ENCODE results near the gene USP7.

The USP7 gene

DNA sequence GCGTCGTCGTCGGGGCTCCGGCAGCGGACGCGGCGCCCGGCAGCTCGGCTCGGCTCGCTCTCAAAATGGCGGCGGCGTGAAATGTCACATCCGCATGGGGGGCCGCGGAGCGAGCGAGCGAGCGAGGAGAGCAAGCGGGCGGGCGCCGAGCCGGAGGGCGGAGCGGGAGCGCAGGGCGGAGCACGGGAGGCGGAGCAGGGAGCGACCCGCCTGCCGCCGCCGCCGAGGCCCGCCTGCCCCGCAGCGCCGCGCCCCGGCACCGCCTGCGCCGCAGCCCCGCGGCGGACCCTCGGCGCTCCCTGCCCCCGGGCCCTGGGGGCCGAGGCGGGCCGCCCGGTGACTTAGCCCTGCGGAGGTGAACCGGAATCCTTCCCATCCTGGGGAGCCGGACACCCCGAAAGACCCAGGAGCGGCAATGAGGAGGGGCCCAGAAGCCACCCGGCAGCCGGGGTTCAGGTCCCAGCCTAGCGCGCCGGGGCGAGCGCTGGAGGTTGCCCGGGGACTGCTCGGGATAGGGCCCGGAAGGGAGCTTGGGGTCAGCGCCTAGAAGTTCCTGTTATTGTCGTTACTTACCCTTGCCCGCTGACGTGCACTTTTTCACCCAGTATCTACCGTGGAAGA is at the start of gene USP7:
TSS of gene USP7 (minus strand) at position 86 of the 621 bp plus-strand sequence. CDS start 621 bp downstream, outside the sequence.
- TF ChIP-seq, protein P1, sequence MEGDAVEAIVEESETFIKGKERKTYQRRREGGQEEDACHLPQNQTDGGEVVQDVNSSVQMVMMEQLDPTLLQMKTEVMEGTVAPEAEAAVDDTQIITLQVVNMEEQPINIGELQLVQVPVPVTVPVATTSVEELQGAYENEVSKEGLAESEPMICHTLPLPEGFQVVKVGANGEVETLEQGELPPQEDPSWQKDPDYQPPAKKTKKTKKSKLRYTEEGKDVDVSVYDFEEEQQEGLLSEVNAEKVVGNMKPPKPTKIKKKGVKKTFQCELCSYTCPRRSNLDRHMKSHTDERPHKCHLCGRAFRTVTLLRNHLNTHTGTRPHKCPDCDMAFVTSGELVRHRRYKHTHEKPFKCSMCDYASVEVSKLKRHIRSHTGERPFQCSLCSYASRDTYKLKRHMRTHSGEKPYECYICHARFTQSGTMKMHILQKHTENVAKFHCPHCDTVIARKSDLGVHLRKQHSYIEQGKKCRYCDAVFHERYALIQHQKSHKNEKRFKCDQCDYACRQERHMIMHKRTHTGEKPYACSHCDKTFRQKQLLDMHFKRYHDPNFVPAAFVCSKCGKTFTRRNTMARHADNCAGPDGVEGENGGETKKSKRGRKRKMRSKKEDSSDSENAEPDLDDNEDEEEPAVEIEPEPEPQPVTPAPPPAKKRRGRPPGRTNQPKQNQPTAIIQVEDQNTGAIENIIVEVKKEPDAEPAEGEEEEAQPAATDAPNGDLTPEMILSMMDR (IDR thresholded peaks at IDR 0.05; ENCODE audit: insufficient read depth, low read depth, low read length, missing control alignments) = no peak
- peak within 1 kb of the TSS; percentile 76 for H3K4me3 ChIP-seq (ENCODE audit: low read length)
- DNase-seq (ENCODE audit: low read depth) = peak; percentile 94

DNA sequence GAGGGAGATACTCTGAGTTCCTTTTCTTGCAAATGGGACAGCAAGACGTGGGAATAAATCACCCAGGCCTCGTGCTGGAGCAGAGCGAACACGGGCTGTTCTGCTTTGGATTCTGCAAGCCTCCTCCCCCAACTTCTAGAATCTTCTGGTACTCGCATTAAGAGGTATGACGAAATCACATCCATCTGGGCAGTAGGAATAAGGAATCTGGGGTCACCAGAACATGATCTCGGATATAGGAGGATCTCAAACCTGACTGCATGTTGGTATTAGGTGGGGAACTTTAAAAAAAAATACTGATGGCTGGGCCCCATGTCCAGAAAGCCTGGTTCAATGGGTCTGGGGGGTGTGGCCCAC is 49.8 kb upstream of the USP7 start:
- no peak for DNase-seq (ENCODE audit: low read depth)
- TF ChIP-seq, protein P1 (IDR thresholded peaks at IDR 0.05; ENCODE audit: insufficient read depth, low read depth, low read length, missing control alignments) = no peak
- H3K4me3 ChIP-seq (ENCODE audit: low read length) = no peak overlapping the region

DNA sequence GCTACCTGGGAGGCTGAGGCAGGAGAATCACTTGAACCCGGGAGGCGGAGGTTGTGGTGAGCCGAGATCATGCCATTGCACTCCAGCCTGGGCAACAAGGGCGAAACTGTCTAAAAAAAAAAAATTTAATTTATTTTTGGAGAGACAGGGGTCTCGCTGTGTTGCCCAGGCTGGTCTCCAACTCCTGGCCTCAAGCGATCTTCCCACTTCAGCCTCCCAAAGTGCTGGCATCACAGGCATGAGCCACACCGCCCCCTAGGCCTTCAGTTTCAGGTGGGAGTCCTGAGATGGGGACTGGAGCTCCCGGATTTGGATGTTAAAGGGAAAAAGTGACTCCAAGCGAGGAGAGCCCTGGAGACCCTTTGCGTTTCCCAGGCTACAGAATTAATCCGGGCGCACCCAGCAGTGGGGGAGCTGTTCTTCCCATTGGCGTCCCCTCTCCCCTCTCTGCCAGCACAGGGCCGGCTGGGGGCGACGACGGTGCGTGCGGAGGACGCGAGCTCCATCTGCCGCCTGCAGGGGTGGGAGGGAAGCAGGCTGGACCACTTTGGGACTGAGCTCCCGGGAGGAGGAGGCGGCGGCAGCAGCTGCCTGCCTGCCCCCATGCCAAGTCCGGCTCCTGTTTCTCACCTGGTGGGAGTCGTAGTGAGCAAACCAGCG is 49.3 kb upstream of the USP7 start:
- H3K4me3 ChIP-seq (ENCODE audit: low read length) = no peak overlapping the region
- no peak for DNase-seq (ENCODE audit: low read depth)
- TF ChIP-seq, protein P1 (IDR thresholded peaks at IDR 0.05; ENCODE audit: insufficient read depth, low read depth, low read length, missing control alignments) = no peak

DNA sequence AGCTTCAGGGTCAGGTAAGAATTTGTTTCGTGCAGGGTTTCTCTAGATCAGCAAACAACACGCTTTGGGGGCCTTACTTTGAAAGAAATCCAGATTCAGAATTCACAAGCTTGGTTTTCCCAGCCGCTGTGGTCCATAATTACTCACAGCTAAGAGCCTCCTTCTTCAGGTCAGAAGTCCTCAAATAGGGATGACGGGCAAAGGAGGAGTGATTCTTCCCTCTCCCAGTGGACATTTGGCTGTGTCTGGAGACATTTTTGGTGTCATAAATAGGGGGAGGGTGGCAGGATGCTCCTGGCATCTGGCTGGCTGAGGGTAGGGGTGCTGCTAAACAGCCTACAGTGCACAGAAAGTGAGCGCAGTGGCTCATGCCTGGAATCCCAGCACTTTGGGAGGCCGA is 48.6 kb upstream of the USP7 start:
- no peak for DNase-seq (ENCODE audit: low read depth)

DNA sequence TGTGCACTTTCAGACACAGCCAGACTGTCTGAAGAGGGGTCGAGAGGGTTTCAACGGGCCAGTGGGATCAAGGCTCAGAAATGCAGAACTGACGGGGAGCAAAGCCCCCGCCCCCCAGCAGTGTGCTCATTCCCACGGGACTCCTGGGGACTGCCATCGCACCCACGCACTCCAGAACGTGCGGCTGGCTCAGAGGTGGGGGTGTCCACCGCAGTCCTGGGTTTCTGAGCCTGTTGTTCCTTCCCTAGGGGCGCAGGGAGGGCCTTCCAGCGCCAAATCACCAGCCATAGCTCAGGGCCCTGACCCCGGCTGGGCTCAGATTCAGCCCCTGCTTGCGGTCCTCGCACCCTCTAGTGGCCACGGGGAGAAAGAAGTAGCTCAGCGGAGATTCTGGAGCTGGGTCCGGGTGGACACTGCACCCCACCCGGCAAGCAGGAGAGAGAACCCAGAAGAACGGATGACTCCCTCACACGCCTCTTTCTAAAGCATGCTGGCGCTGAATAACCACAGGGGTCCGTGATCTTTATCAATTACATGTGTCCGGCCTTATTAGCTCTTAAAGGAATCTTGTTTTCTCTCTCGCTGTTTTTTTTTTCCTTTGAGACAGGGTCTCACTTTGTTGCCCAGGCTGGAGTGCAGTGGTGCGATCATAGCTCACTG is 45.0 kb upstream of the USP7 start:
- TF ChIP-seq, protein P1 (IDR thresholded peaks at IDR 0.05; ENCODE audit: insufficient read depth, low read depth, low read length, missing control alignments) = peak; percentile 84
- peak; percentile 55 for DNase-seq (ENCODE audit: low read depth)
- H3K4me3 ChIP-seq (ENCODE audit: low read length) = peak overlapping the region; percentile 28

More for the DNA sequence above, 48.6 kb upstream of the USP7 start:
- H3K4me3 ChIP-seq (ENCODE audit: low read length) = no peak overlapping the region
- TF ChIP-seq, protein P1 (IDR thresholded peaks at IDR 0.05; ENCODE audit: insufficient read depth, low read depth, low read length, missing control alignments) = no peak

DNA sequence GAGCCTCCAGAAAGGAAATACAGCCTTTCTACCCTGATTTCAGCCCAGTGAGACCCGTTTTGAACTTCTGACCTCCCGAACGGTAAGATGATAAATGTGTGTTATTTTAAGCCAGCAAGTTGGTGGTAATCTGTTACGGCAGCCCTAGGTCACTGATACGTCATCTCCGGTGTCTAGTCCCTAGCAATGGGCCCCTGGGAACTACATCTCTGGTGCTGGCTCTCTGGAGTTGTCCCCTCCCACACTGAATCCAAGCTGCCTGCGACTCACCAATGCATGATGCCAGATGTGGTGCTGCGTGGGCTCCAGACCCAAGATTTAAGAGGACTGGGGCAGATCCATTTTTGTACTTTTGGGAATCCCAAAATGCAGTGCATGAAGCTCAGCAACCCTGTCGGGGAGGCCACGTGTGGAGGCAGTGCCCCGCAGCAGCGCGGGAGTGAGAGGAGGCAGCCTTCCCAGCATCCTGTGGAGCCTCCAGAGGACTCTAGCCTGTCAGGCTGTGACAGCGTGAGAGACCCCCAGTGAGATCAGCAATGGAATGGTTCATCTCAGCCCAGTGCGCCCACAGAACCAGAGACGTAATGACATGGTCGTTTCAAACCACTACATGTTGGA is 43.6 kb upstream of the USP7 start:
- DNase-seq (ENCODE audit: low read depth) = no peak
- TF ChIP-seq, protein P1 (IDR thresholded peaks at IDR 0.05; ENCODE audit: insufficient read depth, low read depth, low read length, missing control alignments) = no peak

More for the DNA sequence above, 43.6 kb upstream of the USP7 start:
- H3K4me3 ChIP-seq (ENCODE audit: low read length) = no peak overlapping the region
